HG02763 (cell line): ENCODE measurements around the gene NUP210.
"Not testable (repeated sequence)": the region's sequence is repeated elsewhere in the genome, so short reads cannot be mapped to it uniquely, and the experiment has no call there.

Experiments
- ATAC-seq: cut with Tn5 transposase; IDR thresholded peaks from one replicate; pipeline ENCODE4 v1.9.1; 2021; ENCODE audit warnings: mild to moderate bottlenecking, moderate library complexity; ENCODE audit not compliant: unreplicated experiment

NUP210 gene

DNA sequence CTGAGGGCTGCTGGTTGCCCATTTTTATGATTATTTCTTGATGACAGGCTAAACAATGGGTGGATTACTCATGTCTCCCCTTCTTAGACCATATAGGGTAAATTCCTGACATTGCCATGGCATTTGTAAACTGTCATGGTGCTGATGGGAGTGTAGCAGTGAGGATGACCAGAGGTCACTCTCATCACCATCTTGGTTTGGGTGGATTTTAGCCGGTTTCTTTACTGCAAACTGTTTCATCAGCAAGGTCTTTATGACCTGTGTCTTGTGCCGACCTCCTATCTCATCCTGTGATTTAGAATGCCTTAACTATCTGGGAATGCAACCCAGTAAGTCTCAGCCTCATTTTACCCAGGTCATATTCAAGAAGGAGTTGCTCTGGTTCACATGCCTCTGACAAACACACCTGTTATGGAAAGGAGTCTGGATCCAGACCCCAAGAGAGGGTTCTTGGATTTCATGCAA is 10.3 kb upstream of the NUP210 start:
- ATAC-seq: not testable (repeated sequence)

DNA sequence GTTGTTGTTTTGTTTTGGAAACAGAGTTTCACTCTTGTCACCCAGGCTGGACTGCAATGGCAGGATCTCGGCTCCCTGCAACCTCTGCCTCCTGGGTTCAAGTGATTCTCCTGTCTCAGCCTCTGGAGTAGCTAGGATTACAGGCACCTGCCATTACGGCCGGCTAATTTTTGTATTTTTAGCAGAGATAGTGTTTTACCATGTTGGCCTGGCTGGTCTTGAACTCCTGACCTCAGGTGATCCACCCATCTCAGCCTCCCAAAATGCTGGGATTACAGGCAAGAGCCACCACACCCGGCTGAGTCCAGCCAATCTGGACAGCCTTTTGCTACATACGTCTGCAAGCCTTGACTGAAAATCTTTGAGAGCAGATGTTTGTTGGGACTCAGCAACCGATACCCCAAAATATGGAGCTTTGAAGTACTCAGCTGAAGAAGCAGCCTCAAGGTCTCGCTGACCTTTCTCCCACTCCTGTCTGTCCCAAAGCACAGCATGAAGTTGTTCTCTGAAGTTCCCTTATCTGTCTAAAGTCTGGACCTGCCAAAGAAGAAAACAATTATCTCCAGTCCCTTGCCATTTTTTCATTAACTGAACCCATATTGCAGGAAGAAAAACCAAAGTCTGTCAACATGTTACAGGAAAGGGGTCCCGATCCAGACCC is 9.6 kb upstream of the NUP210 start:
- no peak for ATAC-seq

DNA sequence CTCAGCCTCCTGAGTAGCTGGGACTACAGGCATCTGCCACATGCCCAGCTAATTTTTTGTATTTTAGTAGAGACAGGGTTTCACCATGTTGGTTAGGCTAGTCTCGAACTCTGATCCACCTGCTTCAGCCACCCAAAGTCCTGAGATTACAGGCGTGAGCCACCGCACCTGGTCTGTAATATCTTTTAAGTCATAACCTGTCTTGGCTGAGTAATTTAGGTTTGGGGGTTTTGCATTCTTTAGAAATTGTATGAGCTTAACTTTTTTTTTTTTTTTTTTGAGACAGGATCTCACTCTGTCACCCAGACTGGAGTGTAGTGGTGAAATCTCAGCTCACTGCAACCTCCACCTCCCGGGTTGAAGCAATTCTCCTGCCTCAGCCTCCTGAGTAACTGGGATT is 8.6 kb upstream of the NUP210 start:
- ATAC-seq: not testable (repeated sequence)

DNA sequence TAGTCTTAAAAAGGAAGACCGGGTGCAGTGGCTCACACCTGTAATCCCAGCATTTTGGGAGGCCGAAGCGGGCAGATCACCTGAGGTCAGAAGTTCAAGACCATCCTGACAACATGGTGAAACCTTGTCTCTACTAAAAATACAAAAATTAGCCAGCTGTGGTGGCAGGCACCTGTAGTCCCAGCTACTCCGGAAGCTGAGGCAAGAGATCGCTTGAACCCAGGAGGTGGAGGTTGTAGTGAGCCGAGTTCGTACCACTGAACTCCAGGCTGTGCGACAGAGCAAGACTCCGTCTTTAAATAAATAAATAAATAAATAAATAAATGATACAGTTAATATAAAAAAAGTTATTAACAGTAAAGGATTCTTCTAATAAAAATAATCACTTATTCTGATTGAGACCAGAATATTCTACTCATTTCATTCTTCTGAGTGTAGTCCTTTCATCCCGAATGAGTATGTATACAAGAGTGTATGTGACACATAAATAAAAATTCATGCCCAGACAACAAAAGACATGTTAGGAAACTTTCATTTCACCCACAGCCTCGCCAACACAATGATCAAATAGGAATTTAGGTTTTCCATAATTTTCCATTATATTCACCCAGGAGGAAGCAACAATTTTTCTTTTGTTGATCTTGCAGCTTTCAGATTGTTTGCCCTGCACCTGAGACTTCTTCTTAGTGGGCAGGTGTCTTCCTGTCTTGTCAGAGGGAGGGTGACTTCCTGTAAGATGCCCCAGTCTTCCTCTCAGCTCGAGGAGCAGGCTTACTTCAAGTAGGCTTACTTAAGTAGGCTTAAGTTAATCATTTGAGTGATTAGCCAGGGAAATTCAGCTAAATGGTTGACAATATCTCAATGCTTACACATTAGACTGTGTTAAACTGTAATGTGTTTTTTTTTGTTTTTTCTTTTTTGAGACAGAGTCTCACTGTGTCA is 7.8 kb upstream of the NUP210 start:
- ATAC-seq: no peak

GRCh38 chr3:13426591-13426990 is 6.5 kb upstream of the NUP210 start:
- ATAC-seq: no peak

DNA sequence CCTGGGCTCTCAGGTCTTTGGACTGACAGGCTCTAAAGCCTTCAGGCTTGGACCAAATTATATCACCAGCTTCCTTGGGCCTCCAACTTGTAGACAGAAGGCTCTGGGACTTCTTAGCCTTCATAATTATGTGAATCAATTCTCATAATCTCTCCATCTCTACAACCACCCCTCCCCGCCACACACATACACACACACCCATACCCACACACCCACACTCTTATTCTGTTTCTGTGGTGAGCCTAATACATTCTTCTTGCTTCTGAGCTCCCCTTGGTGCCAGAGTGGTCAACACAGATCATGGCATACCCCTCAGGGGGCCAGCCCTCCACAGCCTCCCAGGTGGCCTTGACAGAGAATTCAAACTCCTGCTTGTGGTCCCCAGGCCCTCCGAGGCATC is 5.6 kb upstream of the NUP210 start:
- ATAC-seq: no peak

GRCh38 chr3:13424865-13425617 is 4.9 kb upstream of the NUP210 start:
- ATAC-seq: no peak

- no peak for ATAC-seq
Observed at GRCh38 chr3:13424141-13424844, 4.2 kb upstream of the NUP210 start.

DNA sequence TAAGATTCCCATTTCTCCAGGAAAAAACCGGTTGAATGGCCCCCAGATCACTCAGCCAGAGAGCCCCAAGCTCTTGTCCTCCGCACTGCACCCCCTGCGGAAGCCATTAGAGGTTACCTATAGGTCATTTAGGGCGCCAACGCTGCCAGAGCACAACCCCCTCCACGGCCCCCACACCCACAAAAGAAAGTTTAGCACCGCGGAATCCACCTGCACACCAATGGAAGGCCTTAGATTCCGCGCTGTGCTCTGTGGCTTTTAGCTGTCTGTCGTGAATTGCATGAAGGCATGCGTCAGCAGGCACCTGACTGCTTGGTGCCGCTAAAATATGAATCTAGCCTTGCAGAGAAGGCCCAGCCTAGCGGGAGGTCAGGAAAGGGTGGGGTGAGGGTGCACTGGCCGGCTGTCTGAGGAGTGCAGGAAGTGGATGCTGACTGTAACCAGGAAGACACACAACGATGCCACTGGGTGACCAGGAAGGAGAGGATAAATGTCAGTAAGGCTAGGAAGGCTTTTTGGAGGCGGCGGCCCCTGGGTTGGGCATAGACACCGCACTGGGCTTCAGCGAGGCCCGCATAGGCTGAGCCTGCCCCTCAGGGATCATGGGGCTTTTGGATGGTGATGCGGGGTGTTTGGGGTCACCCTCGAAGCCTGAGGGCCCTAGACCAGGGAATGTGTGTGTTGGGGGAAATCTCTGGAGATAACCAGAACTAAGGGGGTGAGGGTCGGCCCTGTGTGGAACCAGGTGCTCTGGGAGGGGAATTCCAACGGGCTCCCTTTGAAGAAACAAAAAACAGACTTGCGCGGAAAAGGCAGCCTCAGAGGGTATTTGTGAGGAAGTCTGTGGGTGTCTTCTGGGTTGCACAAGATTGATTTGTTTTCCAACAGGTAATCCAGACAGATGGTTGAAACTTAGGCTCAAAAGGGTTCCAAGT is 976 bp upstream of the NUP210 start:
- ATAC-seq: no peak

- peak; percentile 34 for ATAC-seq
Observed at GRCh38 chr3:13419505-13420044, 547 bp downstream of the NUP210 start.

GRCh38 chr3:13417166-13417947 is 2.8 kb downstream of the NUP210 start:
- no peak for ATAC-seq

- no peak for ATAC-seq
Observed at GRCh38 chr3:13415997-13416793, 3.9 kb downstream of the NUP210 start.

DNA sequence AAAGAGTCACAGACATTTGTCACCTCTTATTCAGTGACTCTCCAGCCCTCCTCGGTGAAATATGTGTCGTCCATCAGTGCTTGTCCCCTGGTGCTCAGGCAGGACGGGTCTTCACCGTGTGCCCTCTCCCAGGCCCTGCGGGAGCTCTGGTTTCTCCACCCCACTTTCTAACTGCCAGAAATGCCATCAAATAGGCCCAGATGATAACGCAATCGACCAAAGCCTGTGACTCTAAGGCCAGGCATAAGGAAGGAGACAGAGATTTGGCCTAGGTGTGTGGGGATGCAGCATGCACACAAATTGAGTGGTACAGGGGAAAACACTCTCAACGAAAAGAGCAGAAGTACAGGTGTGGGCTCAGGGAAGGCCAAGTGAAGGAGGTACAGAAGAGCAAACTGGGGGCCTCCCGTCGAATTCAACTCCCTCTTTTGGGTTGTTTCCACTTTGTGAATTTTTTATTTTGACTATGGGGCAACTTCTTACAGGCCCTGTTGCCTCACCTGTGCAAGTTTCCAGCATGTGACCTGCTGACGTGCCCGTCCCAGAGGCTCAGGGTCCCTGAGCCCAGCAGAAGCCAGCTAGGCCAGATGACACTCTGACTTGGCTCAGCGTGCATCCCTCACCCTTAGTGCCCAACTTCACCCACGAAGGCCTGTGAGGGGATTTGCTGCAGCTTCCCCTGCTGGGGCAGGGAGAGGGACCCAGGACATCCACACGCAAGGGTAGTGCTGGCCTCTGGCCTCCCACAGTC is 4.7 kb downstream of the NUP210 start:
- no peak for ATAC-seq

DNA sequence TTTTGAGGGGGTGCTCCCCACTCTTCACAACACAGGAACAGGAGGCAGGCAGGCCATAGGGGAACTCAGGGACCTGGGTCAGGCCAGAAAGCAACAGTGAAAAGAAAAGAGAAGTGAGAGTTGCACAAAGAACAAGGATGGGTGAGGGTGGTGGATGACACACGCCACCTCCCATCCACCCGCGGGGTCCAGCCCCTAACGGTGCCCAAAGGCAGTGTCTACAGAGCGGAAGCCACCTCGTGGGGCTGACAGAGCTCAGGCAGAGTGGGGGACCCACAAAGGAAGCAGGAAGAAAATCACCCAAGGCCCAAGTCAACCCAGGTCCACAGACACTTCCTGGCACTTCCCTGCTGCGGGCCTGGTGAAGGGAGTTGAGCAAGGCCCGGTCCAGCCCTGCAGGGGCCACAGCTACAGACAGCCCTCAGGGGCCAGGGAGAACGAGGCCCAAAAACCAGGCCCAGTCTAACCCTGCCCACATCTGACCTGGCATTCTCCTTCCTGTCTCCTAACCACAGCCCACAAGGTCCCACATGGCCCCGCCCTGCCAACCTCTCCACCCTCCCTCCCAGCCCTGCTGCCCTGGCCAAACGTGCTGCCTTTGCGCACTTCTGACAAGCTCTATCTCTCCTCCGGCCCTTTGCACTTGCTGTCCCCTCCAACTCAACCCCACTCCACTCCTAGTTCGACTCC is 5.9 kb downstream of the NUP210 start:
- peak; percentile 87 for ATAC-seq

DNA sequence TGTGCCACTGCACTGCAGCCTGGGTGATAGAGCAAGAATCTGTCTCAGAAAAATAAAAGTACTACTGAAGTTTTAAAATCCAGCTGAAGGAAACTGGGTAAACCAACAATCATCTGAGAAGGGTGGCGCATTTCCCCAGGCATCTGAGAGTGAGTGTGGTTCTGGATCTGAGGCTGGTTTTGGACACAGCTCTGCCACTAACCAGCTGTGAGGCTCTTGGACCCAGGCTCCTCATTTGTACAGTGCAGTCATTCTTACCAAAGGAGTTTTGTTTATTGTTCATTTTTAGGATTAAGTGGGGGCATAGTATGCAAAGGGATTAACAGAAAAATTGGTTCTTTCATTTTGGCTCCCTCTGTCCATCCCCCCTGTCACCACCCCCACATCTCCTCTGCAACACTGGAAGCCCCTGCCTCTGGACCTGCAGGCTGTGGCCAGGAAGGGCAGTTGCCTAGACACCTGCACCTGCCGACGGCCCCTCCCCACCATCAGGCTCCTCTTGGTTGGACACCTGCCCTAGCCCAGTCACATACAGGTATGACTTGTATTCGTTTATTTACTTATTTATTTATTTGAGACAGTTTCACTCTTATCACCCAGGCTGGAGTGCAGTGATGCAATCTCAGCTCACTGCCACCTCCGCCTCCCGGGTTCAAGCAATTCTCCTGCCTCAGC is 8.8 kb downstream of the NUP210 start:
- no peak for ATAC-seq

DNA sequence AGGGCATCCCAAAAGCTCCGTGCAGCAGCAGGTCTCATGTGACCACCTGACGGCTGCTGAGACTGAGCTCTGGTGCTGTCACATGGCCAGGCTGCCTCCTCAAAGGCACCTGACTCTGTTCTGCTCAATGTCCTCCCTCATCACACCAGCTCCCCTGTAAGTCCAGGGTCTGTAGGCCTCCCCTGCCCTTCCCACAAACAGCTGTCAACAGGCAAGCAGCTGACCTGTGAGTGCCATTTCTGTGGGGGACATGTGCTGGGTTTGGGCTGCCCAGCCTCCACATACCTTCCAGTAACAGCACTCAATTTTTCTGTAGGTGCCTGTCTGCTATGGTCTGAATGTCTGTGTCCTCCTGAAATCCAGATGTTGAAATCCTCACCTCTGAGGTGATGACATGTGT is 11.2 kb downstream of the NUP210 start:
- no peak for ATAC-seq
